Fibroblast of villous mesenchyme (primary cell): Measurements from ENCODE around the gene FSD1. TPM values are rescaled to one million over a fixed set of nuclear protein-coding genes. Genes with fewer than 3 reads are reported as not detected.
A peak's percentile ranks its signal among the peaks of the same experiment; 100 is the strongest.
"Not testable (repeated sequence)": the region's sequence is repeated elsewhere in the genome, so short reads cannot be mapped to it uniquely, and the experiment has no call there.

ENCODE experiments used
- DNase-seq: peaks from one replicate; pipeline ENCODE4 v3.0.0-alpha.2; 2010; ENCODE audit warnings: low read depth
- H3K4me3 ChIP-seq: 2 replicates; pipeline ENCODE4 v1.5.1; 2011; ENCODE audit warnings: low read depth, mild to moderate bottlenecking, low read length
- total RNA-seq: library from RNA; depleted of rRNA; stranded (reverse); fragments of >200 nt; gene quantifications from 2 replicates; pipeline ENCODE4 v1.2.3, GENCODE V29; 2012
- TF ChIP-seq, protein P1 (sequence below): IDR thresholded peaks from 2 replicates; pipeline ENCODE4 v1.5.1; 2012; ENCODE audit warnings: low read depth, mild to moderate bottlenecking, low read length; ENCODE audit not compliant: insufficient read depth

The FSD1 gene
- total RNA-seq, 1 donor = 8.6 TPM

GRCh38 chr19:4266253-4267000 lies 38.0 kb upstream of the FSD1 start:
- no peak for DNase-seq
- H3K4me3 ChIP-seq = no peak overlapping the region
- TF ChIP-seq, protein P1, sequence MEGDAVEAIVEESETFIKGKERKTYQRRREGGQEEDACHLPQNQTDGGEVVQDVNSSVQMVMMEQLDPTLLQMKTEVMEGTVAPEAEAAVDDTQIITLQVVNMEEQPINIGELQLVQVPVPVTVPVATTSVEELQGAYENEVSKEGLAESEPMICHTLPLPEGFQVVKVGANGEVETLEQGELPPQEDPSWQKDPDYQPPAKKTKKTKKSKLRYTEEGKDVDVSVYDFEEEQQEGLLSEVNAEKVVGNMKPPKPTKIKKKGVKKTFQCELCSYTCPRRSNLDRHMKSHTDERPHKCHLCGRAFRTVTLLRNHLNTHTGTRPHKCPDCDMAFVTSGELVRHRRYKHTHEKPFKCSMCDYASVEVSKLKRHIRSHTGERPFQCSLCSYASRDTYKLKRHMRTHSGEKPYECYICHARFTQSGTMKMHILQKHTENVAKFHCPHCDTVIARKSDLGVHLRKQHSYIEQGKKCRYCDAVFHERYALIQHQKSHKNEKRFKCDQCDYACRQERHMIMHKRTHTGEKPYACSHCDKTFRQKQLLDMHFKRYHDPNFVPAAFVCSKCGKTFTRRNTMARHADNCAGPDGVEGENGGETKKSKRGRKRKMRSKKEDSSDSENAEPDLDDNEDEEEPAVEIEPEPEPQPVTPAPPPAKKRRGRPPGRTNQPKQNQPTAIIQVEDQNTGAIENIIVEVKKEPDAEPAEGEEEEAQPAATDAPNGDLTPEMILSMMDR = no peak

DNA sequence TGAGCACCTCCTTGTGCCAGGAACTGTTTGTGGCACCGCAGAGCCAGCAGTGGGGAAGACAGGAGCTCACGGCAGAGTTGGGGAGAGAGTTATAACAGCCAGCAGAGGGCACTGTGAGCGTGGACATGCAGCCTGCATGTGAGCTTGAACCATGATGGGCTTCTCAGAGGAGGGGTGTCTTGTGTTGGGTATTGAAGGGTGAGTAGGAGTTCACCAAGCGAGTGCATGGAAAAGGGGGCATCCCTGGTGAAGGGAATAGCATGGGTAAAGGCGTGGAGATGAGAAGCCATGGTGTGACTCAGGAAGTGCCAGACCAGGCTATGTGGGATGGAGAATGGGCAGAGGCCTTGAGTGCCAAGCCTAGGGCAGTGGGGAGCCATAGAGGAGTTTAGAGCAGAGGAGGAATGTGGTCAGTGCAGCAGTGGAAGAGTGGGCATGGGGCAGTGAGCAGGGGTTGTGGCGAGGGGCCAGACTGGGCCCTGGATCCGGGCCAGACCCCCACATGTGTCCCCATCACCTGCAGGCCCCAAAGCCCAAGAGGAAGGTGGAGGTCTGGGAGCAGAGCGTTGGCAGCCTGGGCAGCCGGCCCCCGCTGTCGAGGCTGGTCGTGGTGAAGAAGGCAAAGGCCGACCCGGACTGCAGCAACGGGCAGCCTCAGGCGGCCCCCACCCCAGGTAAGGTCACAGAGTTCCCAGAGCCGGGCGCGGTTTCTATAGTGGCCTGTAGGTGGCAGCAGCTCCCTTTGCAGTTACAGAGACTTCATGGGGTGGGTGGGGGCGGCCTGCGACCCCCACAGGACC lies 37.1 kb upstream of the FSD1 start:
- peak; percentile 37 for DNase-seq
- TF ChIP-seq, protein P1 = peak; percentile 81
- H3K4me3 ChIP-seq = no peak overlapping the region

GRCh38 chr19:4267901-4268815 lies 36.2 kb upstream of the FSD1 start:
- H3K4me3 ChIP-seq = no peak overlapping the region
- no peak for DNase-seq
- TF ChIP-seq, protein P1 = no peak

DNA sequence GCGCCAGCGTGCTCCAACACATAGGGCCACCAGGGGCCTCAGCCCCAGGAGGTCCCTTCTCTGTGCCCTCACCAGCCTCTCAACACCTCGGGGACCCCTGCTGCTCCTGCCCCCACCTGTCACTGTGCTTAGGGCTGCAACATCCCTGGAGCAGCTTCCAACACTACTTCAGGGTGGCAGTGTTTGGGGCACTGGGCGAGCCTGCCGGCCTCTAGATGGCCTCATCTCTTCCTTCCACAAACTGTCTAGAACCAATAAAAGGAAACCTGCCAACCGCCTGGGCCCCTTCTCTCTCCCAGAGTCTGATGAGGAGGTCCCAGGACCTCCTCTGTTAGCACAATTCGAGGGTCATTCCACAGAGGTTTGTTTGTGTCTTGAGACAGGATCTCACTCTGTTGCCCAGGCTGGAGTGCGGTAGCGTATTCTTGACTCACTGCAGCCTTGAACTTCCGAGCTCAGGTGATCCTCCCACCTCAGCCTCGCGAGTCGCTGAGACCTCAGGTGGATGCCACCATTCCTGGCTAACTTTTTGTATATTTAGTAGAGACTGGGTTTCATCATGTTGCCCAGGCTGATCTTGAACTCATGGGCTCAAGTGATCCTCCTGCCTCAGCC lies 35.5 kb upstream of the FSD1 start:
- no peak overlapping the region for H3K4me3 ChIP-seq
- TF ChIP-seq, protein P1 = no peak
- no peak for DNase-seq

DNA sequence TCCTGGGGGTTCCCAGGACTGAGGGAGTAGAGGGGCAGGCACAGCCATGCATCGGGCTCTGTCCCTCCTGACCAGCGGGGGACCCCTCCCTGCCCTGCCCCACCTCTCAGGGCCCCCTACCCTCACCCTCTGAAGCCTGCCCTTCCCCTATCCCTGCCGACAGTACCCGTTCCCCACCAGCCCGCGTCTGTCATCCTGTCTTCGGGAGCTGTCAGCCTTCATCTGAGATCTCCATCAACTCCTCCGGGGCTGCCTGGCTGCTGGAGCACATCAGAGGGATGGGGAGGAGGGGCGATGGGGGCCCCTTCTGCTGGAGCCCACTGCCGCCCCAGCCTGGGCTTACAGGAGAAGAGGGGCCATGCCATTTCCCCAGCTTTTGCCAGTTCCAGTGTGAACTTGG lies 31.5 kb upstream of the FSD1 start:
- H3K4me3 ChIP-seq = no peak overlapping the region
- TF ChIP-seq, protein P1 = no peak
- no peak for DNase-seq

DNA sequence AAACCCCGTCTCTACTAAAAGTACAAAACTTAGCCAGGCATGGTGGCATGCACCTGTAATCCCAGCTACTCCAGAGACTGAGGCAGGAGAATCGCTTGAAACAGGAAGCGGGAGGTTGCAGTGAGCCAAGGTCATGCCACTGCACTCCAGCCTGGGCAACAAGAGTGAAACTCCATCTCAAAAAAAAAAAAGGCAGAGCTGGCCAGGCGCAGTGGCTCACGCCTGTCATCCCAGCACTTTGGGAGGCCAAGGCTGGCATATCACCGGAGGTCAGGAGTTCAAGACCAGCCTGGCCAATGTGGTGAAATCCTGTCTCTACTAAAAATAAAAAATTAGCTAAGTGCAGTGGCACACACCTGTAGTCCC lies 30.1 kb upstream of the FSD1 start:
- H3K4me3 ChIP-seq, DNase-seq: not testable (repeated sequence)
